Measurements from ENCODE around the gene TATDN3.
A peak's percentile ranks its signal among the peaks of the same experiment; 100 is the strongest.
"Not testable (repeated sequence)": the region's sequence is repeated elsewhere in the genome, so short reads cannot be mapped to it uniquely, and the experiment has no call there.

The TATDN3 gene, protein sequence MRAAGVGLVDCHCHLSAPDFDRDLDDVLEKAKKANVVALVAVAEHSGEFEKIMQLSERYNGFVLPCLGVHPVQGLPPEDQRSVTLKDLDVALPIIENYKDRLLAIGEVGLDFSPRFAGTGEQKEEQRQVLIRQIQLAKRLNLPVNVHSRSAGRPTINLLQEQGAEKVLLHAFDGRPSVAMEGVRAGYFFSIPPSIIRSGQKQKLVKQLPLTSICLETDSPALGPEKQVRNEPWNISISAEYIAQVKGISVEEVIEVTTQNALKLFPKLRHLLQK

DNA sequence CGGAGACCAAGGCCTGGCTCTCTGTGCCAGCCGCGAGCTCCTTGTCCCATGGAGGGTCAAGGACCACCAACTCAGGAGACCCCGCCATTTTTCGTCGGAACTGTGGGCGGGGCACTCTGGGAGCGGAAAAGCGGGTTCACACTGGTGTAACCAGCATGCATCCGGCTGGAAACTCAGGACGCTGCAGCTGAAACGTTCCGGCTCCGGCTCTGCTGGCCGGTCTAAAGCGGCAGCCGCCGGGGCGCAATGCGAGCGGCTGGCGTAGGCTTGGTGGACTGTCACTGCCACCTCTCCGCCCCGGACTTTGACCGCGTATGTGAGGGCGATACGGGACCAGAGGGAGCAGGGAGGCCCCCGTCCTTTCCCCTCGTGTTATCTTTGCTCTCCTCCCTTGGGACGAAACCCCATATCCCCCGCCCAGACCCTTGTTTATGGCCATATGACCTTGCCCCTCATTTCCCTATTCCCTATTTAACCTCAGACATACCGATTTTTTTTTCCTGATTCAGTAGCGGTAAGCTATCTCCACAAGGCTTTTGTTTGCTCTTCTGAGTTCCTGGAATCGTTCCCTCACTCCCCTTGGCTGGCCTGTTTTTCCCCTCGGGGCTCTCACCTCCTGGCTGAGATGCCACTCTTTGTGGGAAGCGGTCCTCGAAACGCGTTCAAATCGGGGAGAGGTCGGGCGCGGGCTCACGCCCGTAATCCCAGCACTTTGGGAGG, at the start of gene TATDN3, which contains the start of gene NSL1:
Gene TATDN3 (plus strand): TSS at position 219 of the 720 bp plus-strand sequence. CDS start 28 bp downstream, at position 247.
Gene NSL1 (minus strand): TSS at position 102 of the 720 bp plus-strand sequence. CDS start 14 bp downstream, at position 88.
- DNase-seq: peak; percentile 87 to 94

DNA sequence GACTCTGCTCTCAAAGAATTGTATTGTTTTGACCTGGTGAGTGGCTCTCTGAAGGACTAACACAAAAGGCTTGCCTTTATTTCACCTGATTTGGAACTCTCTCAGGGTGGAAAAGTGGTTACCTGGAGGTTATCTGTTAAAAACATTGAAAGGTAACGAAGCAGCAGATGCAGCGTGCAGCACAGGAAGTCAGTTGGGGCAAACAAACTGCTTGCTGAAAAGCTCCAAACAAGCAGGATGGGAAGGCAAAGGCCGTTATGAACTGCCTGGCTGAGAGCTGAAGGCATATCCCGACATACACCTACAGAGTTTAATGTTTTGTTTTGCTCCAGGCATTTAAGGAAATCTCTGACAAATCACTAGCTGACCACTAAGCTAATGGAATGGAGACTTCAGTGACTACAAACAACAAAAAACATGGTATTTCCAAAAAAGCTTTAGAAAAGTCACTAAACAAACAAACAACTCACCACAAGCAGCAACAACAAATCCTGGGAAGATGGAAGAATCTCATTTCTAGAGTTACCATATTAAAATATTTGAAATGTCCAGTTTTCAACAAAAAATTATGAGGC, 47.7 kb upstream of the TATDN3 start:
- no peak for DNase-seq

DNA sequence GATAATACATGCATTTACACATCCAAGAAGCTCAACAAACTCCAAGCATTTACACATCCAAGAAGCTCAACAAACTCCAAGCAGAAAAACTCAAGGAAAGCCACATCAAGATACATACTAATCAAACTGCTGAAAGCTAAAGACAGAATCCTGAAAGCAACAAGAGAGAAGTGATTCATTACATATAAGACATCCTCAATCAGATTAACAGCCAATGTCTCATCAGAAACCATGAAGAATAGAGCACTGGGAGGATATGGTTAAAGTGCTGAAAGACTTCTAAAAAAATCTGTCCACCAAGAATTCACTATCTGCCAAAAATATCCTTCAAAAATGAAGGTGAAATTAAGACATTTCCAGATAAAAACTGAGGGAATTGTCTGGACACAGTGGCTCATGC, 46.4 kb upstream of the TATDN3 start:
- DNase-seq: no peak

DNA sequence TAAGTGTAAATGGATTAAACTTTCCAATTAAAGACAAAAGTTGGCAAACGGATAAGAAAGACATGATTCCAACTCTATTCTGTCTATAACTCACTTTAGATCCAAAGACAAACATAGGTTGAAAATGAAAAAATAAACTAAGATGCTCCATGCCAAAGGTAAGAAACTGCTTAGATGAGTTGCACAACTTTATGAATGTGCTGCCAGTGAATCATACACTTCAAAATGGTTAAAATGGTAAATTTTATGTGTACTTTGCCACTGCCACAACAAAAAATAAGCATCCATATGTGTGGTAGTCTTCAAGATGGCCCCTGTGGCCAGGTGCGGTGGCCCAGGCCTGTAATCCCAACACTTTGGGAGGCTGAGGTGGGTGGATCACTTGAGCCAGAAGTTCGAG, 45.1 kb upstream of the TATDN3 start:
- no peak for DNase-seq

GRCh38 chr1:212749821-212750535, 41.7 kb upstream of the TATDN3 start:
- peak; percentile 29 to 36 for DNase-seq

DNA sequence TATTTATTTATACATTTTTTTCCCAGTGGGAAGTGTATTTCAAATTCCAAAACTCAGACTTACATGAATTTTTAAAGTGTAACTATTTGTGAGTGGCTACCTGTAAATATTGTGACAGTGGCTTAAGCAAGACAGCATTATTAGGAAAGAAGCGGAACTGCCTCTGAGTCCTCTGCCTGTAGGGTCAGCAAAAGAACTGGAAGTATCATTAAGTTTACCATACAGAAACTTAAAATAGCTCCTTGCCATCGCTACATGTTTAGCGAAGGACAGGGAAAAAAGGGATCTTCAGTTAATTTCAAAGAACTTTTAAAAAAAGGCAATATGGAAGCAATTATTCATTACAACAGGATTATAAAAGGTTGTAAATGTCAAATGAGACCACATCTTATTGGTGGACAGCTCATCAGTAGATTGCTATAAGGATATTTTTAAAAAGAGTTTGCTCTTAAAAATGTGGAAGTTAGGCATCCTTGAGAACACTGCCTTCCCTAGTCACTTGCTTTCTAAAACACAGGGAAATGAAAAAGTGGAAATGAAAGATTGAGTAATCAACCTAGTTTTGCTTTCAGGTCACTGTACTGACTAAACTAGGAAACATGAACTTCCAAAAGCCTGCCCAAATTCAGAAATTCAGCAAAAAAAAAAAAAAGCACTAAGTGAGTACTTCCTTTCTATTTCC, 39.3 kb upstream of the TATDN3 start:
- no peak for DNase-seq

- DNase-seq: no peak
These were observed 38.7 kb upstream of the TATDN3 start for GRCh38 chr1:212752934-212753497.

GRCh38 chr1:212753749-212754148, 37.9 kb upstream of the TATDN3 start:
- DNase-seq: no peak

GRCh38 chr1:212754193-212754592, 37.5 kb upstream of the TATDN3 start:
- no peak for DNase-seq

- DNase-seq: no peak
These were observed 37.0 kb upstream of the TATDN3 start for GRCh38 chr1:212754680-212755079.

DNA sequence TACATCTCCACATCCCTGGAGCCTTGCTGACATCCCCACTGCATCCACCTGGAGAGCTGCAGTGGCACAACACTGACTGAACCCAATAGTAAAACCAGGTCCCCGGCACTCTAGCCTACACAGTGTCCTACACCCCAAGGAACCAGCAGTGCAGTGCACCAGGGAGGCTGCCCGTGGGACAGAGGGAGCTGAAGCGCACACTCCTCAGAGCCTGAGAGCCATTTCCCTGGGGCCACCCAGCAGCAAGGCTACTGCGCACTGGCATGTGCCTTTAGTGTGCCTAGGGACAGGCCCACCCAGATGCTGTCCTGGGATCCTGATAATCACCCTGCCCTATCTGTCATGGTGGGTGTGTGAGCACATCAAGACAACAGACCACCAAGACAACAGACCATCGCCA, 32.0 kb upstream of the TATDN3 start:
- no peak for DNase-seq

GRCh38 chr1:212760126-212760823, 31.4 kb upstream of the TATDN3 start:
- peak in 1 of 2 experiments; percentile 47 for DNase-seq

GRCh38 chr1:212762234-212762633, 29.5 kb upstream of the TATDN3 start:
- DNase-seq: no peak

- DNase-seq: no peak
These were observed 28.9 kb upstream of the TATDN3 start for GRCh38 chr1:212762839-212763238.

DNA sequence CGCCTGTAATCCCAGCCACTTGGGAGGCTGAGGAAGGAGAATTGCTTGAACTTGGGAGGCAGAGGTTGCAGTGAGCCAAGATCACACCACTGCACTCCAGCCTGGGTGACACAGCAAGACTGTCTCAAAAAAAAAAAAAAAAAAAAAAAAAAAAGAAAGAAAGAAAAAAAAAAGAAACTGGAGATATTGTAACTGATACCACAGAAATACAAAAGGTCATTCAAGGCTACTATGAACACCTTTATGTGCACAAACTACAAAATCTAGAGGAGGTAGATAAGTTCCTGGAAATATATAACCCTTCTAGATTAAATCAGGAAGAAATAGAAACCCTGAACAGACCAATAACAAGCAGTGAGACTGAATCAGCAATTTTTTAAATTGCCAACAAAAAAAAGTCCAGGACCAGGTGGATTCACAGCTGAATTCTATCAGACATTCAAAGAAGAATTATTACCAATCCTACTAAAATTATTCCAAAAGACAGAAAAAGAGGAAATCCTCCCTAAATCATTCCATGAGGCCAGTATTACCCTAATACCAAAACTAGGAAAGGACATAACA, 26.9 kb upstream of the TATDN3 start:
- not testable (repeated sequence) for DNase-seq

- DNase-seq: not testable (repeated sequence)
These were observed 24.9 kb upstream of the TATDN3 start for GRCh38 chr1:212766825-212767224.

DNA sequence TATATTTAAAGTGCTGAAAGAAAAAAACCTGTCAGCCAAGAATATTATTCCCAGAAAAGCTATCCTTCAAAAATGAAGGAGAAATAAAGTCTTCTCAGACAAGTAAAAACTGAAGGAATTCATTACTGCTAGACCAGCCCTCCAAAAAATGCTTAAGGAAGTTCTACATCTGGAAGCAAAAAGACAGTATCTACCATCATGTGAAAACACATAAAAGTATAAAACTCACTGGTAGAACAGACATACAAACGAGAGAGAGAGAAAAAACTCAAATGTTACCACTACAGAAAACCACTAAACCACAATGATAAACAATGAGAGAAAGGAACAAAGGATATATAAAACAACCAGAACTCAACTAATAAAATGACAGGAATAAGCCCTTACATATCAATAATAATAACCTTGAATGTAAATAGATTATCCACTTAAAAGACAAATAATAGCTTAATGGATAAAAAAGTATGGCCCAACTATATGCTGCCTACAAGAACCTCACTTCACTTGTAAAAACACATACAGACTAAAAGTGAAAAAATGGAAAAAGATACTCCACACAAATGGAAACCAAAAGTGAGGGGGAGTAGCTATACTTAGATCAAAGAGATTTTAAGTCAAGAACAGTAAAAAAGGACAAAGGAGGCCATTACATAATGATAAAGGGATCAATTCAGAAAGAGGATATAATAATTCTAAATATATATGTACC, 22.1 kb upstream of the TATDN3 start:
- DNase-seq: no peak

- DNase-seq: no peak
These were observed 20.4 kb upstream of the TATDN3 start for GRCh38 chr1:212771341-212771740.

- DNase-seq: no peak
These were observed 18.7 kb upstream of the TATDN3 start for GRCh38 chr1:212773011-212773410.

DNA sequence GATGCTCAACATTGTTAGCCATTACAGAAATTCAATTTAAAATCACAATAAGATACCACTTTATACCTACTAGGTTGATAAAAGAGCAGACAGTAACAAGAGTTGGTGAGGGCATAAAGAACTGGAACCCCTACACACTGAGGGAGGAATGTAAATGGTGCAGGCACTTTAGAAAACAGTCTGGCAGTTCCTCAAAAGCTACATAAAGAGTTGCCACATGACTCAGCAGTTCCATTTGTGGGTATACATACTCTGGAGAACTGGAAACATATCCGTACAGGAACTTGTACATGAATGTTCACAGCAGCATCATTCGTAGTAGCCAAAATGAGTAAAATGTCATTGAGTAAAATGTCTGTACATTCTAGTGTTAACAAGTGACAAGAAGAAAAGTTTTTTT, 17.1 kb upstream of the TATDN3 start:
- DNase-seq: no peak

- DNase-seq: no peak
These were observed 16.5 kb upstream of the TATDN3 start for GRCh38 chr1:212775241-212775640.
